ENCODE measurements around the gene FAM13B. TPM values are rescaled to one million over a fixed set of nuclear protein-coding genes. Genes with fewer than 3 reads are reported as not detected.

FAM13B gene
- total and polyA plus RNA-seq, 2 experiments from 2014 or later, result 8.1 to 22.7 TPM

- Histone ChIP-seq H3K27ac (no peak overlapping the region), H3K4me3 (no peak overlapping the region), H3K27me3 (no peaks in the 10 kb centered on the region), H3K36me3 (replicated peaks; ENCODE audit: insufficient read depth, low read depth) (no peaks in the 10 kb centered on the region), H2AFZ (no peak overlapping the region), H3K79me2 (no peaks in the 10 kb centered on the region), H3K9me3 (ENCODE audit: low read depth) (no peaks in the 10 kb centered on the region), H3K4me1 (ENCODE audit: insufficient read depth) (no peaks in the 10 kb centered on the region), H3K4me2 (peak overlapping the region; percentile 25), H3K9me2 (replicated peaks; ENCODE audit: insufficient read depth) (no peaks in the 10 kb centered on the region), H4K20me1 (ENCODE audit: insufficient read depth, poor library complexity, severe bottlenecking) (no peaks in the 10 kb centered on the region)
- no peak for TF ChIP-seq EZH2 (IDR thresholded peaks at IDR 0.05; ENCODE audit: borderline replicate concordance)
- no peak for TF ChIP-seq EZH2phosphoT487 (IDR thresholded peaks at IDR 0.05; ENCODE audit: low read depth, severe bottlenecking, unreplicated experiment)
- TF ChIP-seq CTCF (IDR thresholded peaks at IDR 0.05; ENCODE audit: poor library complexity), result no peak
- no peak for DNase-seq (ENCODE audit: low spot score)
- WGBS (ENCODE audit: low lambda C conversion rate, missing lambda C conversion rate), result 74% methylated on average over 5 of the region's 5 CpGs
These were observed 131.7 kb downstream of the FAM13B start for GRCh38 chr5:137901011-137901817.

GRCh38 chr5:137899493-137899892 is 133.4 kb downstream of the FAM13B start:
- Histone ChIP-seq H4K20me1 (ENCODE audit: insufficient read depth, poor library complexity, severe bottlenecking) (no peaks in the 10 kb centered on the region), H3K4me1 (ENCODE audit: insufficient read depth) (no peaks in the 10 kb centered on the region), H3K79me2 (no peaks in the 10 kb centered on the region), H3K36me3 (replicated peaks; ENCODE audit: insufficient read depth, low read depth) (no peaks in the 10 kb centered on the region), H3K4me2 (no peak overlapping the region), H3K9me3 (ENCODE audit: low read depth) (no peaks in the 10 kb centered on the region), H3K27me3 (no peaks in the 10 kb centered on the region), H3K27ac (no peak overlapping the region), H3K9me2 (replicated peaks; ENCODE audit: insufficient read depth) (no peaks in the 10 kb centered on the region), H3K4me3 (no peak overlapping the region), H2AFZ (no peak overlapping the region)
- no peak for DNase-seq (ENCODE audit: low spot score)
- no peak for TF ChIP-seq EZH2 (IDR thresholded peaks at IDR 0.05; ENCODE audit: borderline replicate concordance)
- WGBS (ENCODE audit: low lambda C conversion rate, missing lambda C conversion rate), result 91% methylated on average over 3 of the region's 3 CpGs

GRCh38 chr5:137896560-137896959 is 136.3 kb downstream of the FAM13B start:
- Histone ChIP-seq H3K27ac (no peak overlapping the region), H4K20me1 (ENCODE audit: insufficient read depth, poor library complexity, severe bottlenecking) (no peaks in the 10 kb centered on the region), H3K36me3 (replicated peaks; ENCODE audit: insufficient read depth, low read depth) (no peaks in the 10 kb centered on the region), H3K4me3 (no peak overlapping the region), H3K79me2 (no peaks in the 10 kb centered on the region), H3K9me3 (ENCODE audit: low read depth) (no peaks in the 10 kb centered on the region), H3K27me3 (no peaks in the 10 kb centered on the region), H3K4me1 (ENCODE audit: insufficient read depth) (no peaks in the 10 kb centered on the region), H2AFZ (no peak overlapping the region), H3K9me2 (replicated peaks; ENCODE audit: insufficient read depth) (no peaks in the 10 kb centered on the region), H3K4me2 (no peak overlapping the region)
- TF ChIP-seq EZH2phosphoT487 (IDR thresholded peaks at IDR 0.05; ENCODE audit: low read depth, severe bottlenecking, unreplicated experiment) (no peak), EZH2 (IDR thresholded peaks at IDR 0.05; ENCODE audit: borderline replicate concordance) (no peak), CTCF (IDR thresholded peaks at IDR 0.05; ENCODE audit: poor library complexity) (no peak)
- 83% methylated on average over 3 of the region's 3 CpGs for WGBS (ENCODE audit: low lambda C conversion rate, missing lambda C conversion rate)
- no peak for DNase-seq (ENCODE audit: low spot score)

GRCh38 chr5:137894586-137894985 is 138.3 kb downstream of the FAM13B start:
- Histone ChIP-seq H3K4me3 (no peak overlapping the region), H2AFZ (no peak overlapping the region), H3K27ac (no peak overlapping the region), H3K36me3 (replicated peaks; ENCODE audit: insufficient read depth, low read depth) (no peaks in the 10 kb centered on the region), H3K27me3 (no peaks in the 10 kb centered on the region), H3K4me2 (no peak overlapping the region), H3K4me1 (ENCODE audit: insufficient read depth) (no peaks in the 10 kb centered on the region), H3K9me2 (replicated peaks; ENCODE audit: insufficient read depth) (no peaks in the 10 kb centered on the region), H3K79me2 (no peaks in the 10 kb centered on the region), H3K9me3 (ENCODE audit: low read depth) (no peaks in the 10 kb centered on the region), H4K20me1 (ENCODE audit: insufficient read depth, poor library complexity, severe bottlenecking) (no peaks in the 10 kb centered on the region)
- no peak for DNase-seq (ENCODE audit: low spot score)
- TF ChIP-seq CTCF (IDR thresholded peaks at IDR 0.05; ENCODE audit: poor library complexity), result no peak
- TF ChIP-seq EZH2 (IDR thresholded peaks at IDR 0.05; ENCODE audit: borderline replicate concordance), result no peak
- TF ChIP-seq EZH2phosphoT487 (IDR thresholded peaks at IDR 0.05; ENCODE audit: low read depth, severe bottlenecking, unreplicated experiment), result no peak

Measured in hepatocyte (in vitro differentiated cells).